ENCODE data around the gene SPRED1. TPM values are rescaled to one million over a fixed set of nuclear protein-coding genes. Genes with fewer than 3 reads are reported as not detected.

SPRED1 gene
- total and polyA plus RNA-seq, 9 of the 15 experiments (the other 6 are each of a cell fraction or from before 2014, with no cell fraction given) = 2.8 to 17.4 (median 7.9) TPM

DNA sequence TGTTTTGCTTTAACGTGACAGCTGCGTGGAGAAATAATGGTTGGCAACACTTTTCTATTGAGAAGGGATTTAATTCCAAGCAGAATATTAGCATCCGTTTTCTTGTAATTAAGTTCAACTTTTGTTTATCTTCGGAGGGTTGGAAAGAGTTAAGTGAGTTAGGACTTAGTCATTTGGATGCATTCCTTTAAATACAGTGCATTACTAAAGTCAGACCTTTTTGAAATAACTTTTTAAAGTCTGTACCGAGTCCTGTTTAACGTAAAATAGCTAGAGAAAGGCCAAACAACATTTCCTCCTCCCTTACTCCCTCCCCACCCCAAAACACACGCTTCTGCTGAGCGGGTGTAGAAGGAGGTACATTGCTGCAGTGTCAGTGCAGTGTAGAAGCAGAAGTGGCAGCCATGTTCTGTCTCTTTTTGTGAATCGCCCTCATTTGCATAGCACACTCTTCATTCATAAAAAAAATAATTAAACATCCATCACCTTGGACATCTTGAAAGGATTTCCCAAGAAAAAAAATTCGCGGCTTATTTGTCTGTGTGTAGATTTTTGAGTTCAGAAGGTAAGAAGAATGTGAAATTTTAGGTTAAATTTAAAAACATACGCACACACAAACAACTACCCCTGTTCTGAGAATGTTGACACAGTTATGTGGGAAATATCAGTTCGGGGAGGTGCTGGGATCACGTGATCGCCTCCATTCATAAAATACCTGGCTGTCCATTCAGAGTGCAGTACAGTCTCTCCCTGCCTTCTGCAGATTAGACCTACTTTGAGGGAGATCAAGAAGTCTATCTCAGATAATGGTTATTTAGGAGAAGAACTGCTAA, 1.6 kb downstream of the SPRED1 start (continued):
- TF ChIP-seq, protein P1, sequence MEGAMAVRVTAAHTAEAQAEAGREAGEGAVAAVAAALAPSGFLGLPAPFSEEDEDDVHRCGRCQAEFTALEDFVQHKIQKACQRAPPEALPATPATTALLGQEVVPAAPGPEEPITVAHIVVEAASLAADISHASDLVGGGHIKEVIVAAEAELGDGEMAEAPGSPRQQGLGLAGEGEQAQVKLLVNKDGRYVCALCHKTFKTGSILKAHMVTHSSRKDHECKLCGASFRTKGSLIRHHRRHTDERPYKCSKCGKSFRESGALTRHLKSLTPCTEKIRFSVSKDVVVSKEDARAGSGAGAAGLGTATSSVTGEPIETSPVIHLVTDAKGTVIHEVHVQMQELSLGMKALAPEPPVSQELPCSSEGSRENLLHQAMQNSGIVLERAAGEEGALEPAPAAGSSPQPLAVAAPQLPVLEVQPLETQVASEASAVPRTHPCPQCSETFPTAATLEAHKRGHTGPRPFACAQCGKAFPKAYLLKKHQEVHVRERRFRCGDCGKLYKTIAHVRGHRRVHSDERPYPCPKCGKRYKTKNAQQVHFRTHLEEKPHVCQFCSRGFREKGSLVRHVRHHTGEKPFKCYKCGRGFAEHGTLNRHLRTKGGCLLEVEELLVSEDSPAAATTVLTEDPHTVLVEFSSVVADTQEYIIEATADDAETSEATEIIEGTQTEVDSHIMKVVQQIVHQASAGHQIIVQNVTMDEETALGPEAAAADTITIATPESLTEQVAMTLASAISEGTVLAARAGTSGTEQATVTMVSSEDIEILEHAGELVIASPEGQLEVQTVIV (CRISPR knock-in tag; IDR thresholded peaks at IDR 0.05; ENCODE audit: borderline replicate concordance) = no peak
- TF ChIP-seq, protein P2, sequence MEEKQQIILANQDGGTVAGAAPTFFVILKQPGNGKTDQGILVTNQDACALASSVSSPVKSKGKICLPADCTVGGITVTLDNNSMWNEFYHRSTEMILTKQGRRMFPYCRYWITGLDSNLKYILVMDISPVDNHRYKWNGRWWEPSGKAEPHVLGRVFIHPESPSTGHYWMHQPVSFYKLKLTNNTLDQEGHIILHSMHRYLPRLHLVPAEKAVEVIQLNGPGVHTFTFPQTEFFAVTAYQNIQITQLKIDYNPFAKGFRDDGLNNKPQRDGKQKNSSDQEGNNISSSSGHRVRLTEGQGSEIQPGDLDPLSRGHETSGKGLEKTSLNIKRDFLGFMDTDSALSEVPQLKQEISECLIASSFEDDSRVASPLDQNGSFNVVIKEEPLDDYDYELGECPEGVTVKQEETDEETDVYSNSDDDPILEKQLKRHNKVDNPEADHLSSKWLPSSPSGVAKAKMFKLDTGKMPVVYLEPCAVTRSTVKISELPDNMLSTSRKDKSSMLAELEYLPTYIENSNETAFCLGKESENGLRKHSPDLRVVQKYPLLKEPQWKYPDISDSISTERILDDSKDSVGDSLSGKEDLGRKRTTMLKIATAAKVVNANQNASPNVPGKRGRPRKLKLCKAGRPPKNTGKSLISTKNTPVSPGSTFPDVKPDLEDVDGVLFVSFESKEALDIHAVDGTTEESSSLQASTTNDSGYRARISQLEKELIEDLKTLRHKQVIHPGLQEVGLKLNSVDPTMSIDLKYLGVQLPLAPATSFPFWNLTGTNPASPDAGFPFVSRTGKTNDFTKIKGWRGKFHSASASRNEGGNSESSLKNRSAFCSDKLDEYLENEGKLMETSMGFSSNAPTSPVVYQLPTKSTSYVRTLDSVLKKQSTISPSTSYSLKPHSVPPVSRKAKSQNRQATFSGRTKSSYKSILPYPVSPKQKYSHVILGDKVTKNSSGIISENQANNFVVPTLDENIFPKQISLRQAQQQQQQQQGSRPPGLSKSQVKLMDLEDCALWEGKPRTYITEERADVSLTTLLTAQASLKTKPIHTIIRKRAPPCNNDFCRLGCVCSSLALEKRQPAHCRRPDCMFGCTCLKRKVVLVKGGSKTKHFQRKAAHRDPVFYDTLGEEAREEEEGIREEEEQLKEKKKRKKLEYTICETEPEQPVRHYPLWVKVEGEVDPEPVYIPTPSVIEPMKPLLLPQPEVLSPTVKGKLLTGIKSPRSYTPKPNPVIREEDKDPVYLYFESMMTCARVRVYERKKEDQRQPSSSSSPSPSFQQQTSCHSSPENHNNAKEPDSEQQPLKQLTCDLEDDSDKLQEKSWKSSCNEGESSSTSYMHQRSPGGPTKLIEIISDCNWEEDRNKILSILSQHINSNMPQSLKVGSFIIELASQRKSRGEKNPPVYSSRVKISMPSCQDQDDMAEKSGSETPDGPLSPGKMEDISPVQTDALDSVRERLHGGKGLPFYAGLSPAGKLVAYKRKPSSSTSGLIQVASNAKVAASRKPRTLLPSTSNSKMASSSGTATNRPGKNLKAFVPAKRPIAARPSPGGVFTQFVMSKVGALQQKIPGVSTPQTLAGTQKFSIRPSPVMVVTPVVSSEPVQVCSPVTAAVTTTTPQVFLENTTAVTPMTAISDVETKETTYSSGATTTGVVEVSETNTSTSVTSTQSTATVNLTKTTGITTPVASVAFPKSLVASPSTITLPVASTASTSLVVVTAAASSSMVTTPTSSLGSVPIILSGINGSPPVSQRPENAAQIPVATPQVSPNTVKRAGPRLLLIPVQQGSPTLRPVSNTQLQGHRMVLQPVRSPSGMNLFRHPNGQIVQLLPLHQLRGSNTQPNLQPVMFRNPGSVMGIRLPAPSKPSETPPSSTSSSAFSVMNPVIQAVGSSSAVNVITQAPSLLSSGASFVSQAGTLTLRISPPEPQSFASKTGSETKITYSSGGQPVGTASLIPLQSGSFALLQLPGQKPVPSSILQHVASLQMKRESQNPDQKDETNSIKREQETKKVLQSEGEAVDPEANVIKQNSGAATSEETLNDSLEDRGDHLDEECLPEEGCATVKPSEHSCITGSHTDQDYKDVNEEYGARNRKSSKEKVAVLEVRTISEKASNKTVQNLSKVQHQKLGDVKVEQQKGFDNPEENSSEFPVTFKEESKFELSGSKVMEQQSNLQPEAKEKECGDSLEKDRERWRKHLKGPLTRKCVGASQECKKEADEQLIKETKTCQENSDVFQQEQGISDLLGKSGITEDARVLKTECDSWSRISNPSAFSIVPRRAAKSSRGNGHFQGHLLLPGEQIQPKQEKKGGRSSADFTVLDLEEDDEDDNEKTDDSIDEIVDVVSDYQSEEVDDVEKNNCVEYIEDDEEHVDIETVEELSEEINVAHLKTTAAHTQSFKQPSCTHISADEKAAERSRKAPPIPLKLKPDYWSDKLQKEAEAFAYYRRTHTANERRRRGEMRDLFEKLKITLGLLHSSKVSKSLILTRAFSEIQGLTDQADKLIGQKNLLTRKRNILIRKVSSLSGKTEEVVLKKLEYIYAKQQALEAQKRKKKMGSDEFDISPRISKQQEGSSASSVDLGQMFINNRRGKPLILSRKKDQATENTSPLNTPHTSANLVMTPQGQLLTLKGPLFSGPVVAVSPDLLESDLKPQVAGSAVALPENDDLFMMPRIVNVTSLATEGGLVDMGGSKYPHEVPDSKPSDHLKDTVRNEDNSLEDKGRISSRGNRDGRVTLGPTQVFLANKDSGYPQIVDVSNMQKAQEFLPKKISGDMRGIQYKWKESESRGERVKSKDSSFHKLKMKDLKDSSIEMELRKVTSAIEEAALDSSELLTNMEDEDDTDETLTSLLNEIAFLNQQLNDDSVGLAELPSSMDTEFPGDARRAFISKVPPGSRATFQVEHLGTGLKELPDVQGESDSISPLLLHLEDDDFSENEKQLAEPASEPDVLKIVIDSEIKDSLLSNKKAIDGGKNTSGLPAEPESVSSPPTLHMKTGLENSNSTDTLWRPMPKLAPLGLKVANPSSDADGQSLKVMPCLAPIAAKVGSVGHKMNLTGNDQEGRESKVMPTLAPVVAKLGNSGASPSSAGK (IDR thresholded peaks at IDR 0.05) = peak; percentile 74
- TF ChIP-seq, protein P3, sequence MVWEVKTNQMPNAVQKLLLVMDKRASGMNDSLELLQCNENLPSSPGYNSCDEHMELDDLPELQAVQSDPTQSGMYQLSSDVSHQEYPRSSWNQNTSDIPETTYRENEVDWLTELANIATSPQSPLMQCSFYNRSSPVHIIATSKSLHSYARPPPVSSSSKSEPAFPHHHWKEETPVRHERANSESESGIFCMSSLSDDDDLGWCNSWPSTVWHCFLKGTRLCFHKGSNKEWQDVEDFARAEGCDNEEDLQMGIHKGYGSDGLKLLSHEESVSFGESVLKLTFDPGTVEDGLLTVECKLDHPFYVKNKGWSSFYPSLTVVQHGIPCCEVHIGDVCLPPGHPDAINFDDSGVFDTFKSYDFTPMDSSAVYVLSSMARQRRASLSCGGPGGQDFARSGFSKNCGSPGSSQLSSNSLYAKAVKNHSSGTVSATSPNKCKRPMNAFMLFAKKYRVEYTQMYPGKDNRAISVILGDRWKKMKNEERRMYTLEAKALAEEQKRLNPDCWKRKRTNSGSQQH (CRISPR knock-in tag; IDR thresholded peaks at IDR 0.05) = no peak
- TF ChIP-seq MAZ (CRISPR knock-in tag; conservative IDR thresholded peaks at IDR 0.05 in 1 of 2, IDR thresholded peaks at IDR 0.05 in 1 of 2) = peak in 1 of 2 experiments; percentile 55; a peak in 2 of 4 replicates
- TF ChIP-seq CBX1 (IDR thresholded peaks at IDR 0.05; ENCODE audit: low read depth) = no peak
- TF ChIP-seq, protein P4, sequence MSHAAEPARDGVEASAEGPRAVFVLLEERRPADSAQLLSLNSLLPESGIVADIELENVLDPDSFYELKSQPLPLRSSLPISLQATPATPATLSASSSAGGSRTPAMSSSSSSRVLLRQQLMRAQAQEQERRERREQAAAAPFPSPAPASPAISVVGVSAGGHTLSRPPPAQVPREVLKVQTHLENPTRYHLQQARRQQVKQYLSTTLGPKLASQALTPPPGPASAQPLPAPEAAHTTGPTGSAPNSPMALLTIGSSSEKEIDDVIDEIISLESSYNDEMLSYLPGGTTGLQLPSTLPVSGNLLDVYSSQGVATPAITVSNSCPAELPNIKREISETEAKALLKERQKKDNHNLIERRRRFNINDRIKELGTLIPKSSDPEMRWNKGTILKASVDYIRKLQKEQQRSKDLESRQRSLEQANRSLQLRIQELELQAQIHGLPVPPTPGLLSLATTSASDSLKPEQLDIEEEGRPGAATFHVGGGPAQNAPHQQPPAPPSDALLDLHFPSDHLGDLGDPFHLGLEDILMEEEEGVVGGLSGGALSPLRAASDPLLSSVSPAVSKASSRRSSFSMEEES (CRISPR knock-in tag; IDR thresholded peaks at IDR 0.05) = peak; percentile 99
- TF ChIP-seq ZNF263 (CRISPR knock-in tag; IDR thresholded peaks at IDR 0.05; ENCODE audit: borderline replicate concordance) = no peak
- TF ChIP-seq NONO (IDR thresholded peaks at IDR 0.05; ENCODE audit: low read depth in 2 of 2, low read length in 1 of 2) = no peak; a peak in 1 of 4 replicates
